Measurements from ENCODE around the gene RELA.

DNA sequence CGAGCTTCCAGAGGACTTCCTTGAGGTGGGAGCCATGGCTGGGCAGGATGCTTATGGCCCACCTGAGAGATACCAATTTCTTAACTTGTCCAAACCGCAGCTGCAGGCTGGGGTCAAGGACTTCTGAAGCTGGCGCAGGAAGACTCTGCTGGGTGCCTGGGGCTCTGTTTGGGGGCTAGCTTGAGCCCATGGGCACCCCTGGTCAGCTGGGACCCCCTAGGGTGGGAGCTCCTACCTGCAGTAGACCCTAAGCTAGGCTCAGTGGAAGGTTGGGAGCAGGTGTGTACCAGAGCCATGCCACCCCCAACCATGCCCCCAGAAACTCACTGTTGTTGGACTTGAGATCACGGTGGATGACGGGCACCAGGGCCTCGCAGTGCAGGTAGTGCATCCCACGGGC lies 50.0 kb downstream of the RELA start:
- TF ChIP-seq, protein P1, sequence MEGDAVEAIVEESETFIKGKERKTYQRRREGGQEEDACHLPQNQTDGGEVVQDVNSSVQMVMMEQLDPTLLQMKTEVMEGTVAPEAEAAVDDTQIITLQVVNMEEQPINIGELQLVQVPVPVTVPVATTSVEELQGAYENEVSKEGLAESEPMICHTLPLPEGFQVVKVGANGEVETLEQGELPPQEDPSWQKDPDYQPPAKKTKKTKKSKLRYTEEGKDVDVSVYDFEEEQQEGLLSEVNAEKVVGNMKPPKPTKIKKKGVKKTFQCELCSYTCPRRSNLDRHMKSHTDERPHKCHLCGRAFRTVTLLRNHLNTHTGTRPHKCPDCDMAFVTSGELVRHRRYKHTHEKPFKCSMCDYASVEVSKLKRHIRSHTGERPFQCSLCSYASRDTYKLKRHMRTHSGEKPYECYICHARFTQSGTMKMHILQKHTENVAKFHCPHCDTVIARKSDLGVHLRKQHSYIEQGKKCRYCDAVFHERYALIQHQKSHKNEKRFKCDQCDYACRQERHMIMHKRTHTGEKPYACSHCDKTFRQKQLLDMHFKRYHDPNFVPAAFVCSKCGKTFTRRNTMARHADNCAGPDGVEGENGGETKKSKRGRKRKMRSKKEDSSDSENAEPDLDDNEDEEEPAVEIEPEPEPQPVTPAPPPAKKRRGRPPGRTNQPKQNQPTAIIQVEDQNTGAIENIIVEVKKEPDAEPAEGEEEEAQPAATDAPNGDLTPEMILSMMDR (IDR thresholded peaks at IDR 0.05) = no peak
- TF ChIP-seq POLR2A (IDR thresholded peaks at IDR 0.05) (no peak), POLR2AphosphoS5 (IDR thresholded peaks at IDR 0.05) (no peak)

Measured in gastroesophageal sphincter (tissue), 3 donors.